Activated CD8-positive, alpha-beta T cell treated with anti-CD3 and anti-CD28 coated beads, Interleukin-2, amount 10 ng/mL, durations not matched to agents 7 days and 5 days (primary cell): ENCODE results near the gene MFRP. TPM values are rescaled to one million over a fixed set of nuclear protein-coding genes. Genes with fewer than 3 reads are reported as not detected.
A peak's percentile ranks its signal among the peaks of the same experiment; 100 is the strongest.

Experiments used
- ATAC-seq: fragments of 150-1000 bp; cut with Tn5 transposase; one replicate; pipeline ENCODE4 v1.10.0; 2021; ENCODE audit warnings: moderate library complexity
- CTCF ChIA-PET: fragments of 350-600 bp; sonication (Branson Sonifier 250); formaldehyde crosslinking; loops from one replicate; lab custom pipeline; 2021; ENCODE audit warnings: antibody characterized with exemption; lab: Charles Lee
- POLR2A ChIA-PET: fragments of 350-600 bp; sonication (Branson Sonifier 250); formaldehyde crosslinking; loops from one replicate; lab custom pipeline; 2021; ENCODE audit warnings: antibody characterized with exemption; lab: Charles Lee
- DNase-seq: peaks from one replicate; pipeline ENCODE4 v3.0.0-alpha.2; 2020
- H3K27ac Mint-ChIP-seq: one replicate; pipeline ENCODE4 v1.8.0; 2021; ENCODE audit warnings: mild to moderate bottlenecking, mixed read lengths
- H3K27me3 Mint-ChIP-seq: one replicate; pipeline ENCODE4 v1.8.0; 2021; ENCODE audit warnings: low read depth, mixed read lengths
- H3K36me3 Mint-ChIP-seq: one replicate; pipeline ENCODE4 v1.8.0; 2021; ENCODE audit warnings: low read depth, mixed read lengths
- H3K4me1 Mint-ChIP-seq: one replicate; pipeline ENCODE4 v1.8.0; 2021; ENCODE audit warnings: low read depth, mixed read lengths
- H3K4me3 Mint-ChIP-seq: one replicate; pipeline ENCODE4 v1.8.0; 2021; ENCODE audit warnings: mild to moderate bottlenecking, mixed read lengths
- H3K9me3 Mint-ChIP-seq: one replicate; pipeline ENCODE4 v1.8.0; 2022; ENCODE audit warnings: mixed read lengths; ENCODE audit not compliant: insufficient read depth
- total RNA-seq, 2 experiments: library from RNA; stranded (reverse); gene quantifications; one replicate each; pipeline ENCODE4 v1.2.3, GENCODE V29; 2021

MFRP gene
- total RNA-seq, 2 experiments from 2014 or later: not detected

DNA sequence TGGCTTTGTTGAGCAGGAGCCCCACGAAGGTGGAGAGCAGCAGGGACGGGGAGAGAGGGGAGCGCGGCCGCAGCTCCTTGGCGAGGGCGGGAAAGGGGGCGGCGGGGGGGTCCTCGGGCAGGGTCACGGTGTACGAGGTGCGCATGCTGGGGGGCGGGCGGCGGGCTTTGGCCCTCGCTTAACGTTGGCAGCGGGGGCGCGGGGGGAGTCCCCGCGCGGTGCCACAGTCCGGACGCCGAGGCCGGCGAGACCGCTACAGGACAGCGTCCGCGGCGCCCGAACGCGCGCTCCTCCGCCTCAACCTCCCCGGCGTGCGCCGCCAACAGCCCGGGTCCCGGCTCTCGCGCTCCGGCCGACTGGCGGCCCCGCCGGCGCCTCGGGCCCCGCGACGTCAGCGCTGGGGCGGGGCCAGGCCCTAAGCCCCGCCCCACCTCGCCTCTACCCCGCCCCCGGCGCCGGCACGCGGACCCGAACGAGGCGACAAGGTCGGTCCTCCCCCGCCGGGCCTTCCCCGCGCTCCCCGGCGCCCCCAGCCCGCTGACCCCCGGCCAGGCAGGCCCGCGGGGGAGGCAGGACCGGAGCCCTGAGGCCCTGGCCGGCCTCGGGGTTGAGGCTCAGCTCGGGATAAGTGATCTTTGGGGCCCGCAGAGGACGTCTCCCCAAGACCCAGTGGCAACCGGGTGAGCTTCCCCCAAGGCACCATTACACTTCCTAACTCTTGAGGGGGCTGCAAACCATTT lies 17.5 kb upstream of the MFRP start:
- Mint-ChIP-seq H3K4me3 (peak overlapping the region; percentile 52), H3K27me3 (peaks cover 41% of the 10 kb centered on the region), H3K9me3 (no peaks in the 10 kb centered on the region), H3K36me3 (no peaks in the 10 kb centered on the region), H3K4me1 (peaks cover 9% of the 10 kb centered on the region), H3K27ac (no peak overlapping the region)
- ATAC-seq (peak; percentile 91), DNase-seq (peak; percentile 51)
- CTCF ChIA-PET: interaction anchor here (0.7 to 2.2 kb wide), 5 partner anchors 8 to 19 kb away, joined by 3 to 12 read pairs (median 4); no protein-coding TSS in a partner anchor
- POLR2A ChIA-PET: interaction anchor here (0.7 kb wide), 1 partner anchor 18 kb away, joined by 3 read pairs; the partner anchor contains the start of gene USP2

DNA sequence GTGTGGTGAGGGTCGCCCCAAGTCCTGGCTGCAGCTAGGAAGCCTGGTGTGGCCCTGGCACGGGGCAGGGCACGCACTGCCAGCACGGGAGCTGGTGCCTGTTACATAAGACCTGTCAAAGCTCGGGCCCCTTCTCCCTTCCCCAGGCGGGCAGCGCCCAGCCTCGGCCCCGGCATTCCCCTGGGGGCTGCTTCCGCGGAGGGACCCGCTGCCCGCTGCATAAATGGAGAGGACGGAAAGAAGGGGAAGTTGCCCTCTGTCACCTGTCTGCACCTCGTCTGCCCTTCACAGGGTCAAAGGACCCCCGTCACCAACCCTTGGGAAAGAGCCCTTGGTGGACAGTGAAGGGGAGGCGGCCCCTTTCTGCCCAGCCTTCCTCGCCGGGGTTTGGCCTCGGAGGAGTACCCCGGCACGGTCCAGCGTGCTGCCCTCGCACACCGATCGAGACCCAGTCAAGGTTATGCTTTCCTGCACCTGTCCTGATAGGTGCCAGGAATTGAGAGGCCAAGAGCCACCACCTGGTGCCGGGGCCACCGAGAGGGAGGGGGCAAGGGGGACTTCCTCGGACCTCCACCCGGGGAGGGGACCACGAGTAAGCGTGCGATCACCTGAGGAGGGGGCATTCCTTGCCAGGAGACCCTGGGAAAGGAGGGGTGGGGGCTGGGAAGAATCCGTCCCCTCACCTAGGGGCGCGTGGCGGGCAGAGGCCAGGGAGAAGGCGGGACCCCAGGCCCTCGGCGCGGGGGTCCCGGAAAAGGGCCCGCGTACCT lies 16.8 kb upstream of the MFRP start:
- H3K9me3 Mint-ChIP-seq: no peaks in the 10 kb centered on the region
- H3K4me3 Mint-ChIP-seq: no peak overlapping the region
- DNase-seq (no peak), ATAC-seq (no peak)
- H3K27ac Mint-ChIP-seq: no peak overlapping the region
- POLR2A ChIA-PET: no interaction called here
- H3K36me3 Mint-ChIP-seq: no peaks in the 10 kb centered on the region
- peaks cover 41% of the 10 kb centered on the region for H3K27me3 Mint-ChIP-seq
- CTCF ChIA-PET: interaction anchor here (2.2 kb wide), 1 partner anchor 7 kb away, joined by 12 read pairs; no protein-coding TSS in a partner anchor
- peaks cover 9% of the 10 kb centered on the region for H3K4me1 Mint-ChIP-seq

DNA sequence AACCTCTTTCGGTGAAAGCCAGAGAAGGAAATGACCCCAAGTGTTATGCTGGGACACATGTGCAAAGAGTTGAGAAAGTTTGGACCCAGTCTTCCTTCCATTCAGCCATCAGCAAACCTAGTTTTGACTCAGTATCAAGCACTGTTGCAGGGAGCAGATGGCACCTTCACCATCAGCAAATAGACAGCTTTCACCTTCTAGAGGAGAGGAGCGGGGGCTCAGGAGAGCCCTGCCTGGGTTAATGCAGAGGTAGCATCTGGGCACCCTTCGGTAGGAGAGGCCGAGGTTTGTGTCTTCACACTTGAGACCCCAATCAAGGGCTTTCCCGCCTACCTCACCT lies 16.2 kb upstream of the MFRP start:
- no peak for DNase-seq
- peaks cover 9% of the 10 kb centered on the region for H3K4me1 Mint-ChIP-seq
- no peak overlapping the region for H3K27ac Mint-ChIP-seq
- H3K36me3 Mint-ChIP-seq: no peaks in the 10 kb centered on the region
- H3K27me3 Mint-ChIP-seq: peaks cover 44% of the 10 kb centered on the region
- CTCF ChIA-PET: interaction anchor here (1.9 to 2.2 kb wide), 2 partner anchors 11 to 23 kb away, joined by 9 to 10 read pairs; no protein-coding TSS in a partner anchor
- H3K9me3 Mint-ChIP-seq: no peaks in the 10 kb centered on the region
- no peak overlapping the region for H3K4me3 Mint-ChIP-seq
- ATAC-seq: no peak
- POLR2A ChIA-PET: no interaction called here

DNA sequence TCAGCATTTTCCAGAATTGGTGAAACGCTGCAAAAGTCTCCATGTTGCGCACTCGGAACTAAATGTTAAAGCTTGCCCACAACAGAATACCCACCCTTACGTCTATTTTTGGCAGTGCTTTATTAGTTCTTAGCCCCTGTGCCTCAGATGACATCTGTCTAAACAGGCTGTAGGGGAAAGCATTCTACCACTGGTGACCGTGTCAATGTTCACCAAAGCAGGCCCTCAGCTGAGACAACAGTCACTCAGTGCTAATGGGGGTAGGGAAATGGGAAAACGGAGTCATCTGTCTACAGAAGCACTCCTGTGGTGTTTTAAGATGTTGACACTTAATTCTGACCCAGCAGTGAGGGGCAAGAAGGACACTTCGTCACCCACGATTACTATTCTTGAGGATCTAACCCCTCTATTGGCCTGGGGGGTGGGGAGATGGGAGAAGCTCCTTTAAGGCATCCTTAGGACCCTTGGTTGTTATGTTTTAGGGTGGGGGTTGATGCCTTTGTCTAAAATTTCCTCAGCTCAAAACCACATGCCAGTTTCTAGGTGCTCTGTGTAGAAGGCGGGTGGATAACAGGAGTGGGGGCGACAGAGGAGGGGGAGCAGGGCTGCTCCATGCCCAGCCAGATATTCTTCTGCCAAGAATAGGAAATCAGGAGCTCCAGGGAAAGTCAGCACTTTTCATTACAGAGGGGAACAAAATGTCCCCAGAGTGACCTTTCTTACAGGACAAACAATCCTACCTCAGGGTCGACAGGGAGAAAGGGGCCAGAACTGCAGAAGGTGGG lies 15.6 kb upstream of the MFRP start:
- DNase-seq (no peak), ATAC-seq (no peak)
- no peaks in the 10 kb centered on the region for H3K9me3 Mint-ChIP-seq
- H3K27me3 Mint-ChIP-seq: peaks cover 46% of the 10 kb centered on the region
- no peaks in the 10 kb centered on the region for H3K36me3 Mint-ChIP-seq
- POLR2A ChIA-PET: no interaction called here
- peaks cover 9% of the 10 kb centered on the region for H3K4me1 Mint-ChIP-seq
- H3K4me3 Mint-ChIP-seq: no peak overlapping the region
- CTCF ChIA-PET: interaction anchor here (0.8 to 2.2 kb wide), 9 partner anchors 12 to 112 kb away, joined by 3 to 10 read pairs (median 4); partner anchors contain the start of gene USP2
- no peak overlapping the region for H3K27ac Mint-ChIP-seq

- peaks cover 14% of the 10 kb centered on the region for H3K4me1 Mint-ChIP-seq
- H3K27me3 Mint-ChIP-seq: peaks cover 41% of the 10 kb centered on the region
- H3K4me3 Mint-ChIP-seq: no peak overlapping the region
- no peaks in the 10 kb centered on the region for H3K36me3 Mint-ChIP-seq
- H3K9me3 Mint-ChIP-seq: no peaks in the 10 kb centered on the region
- ATAC-seq (no peak), DNase-seq (no peak)
- no peak overlapping the region for H3K27ac Mint-ChIP-seq
- ChIA-PET POLR2A (no interaction called here), CTCF (interaction anchor here (0.8 to 2.2 kb wide), 9 partner anchors 12 to 113 kb away, joined by 3 to 10 read pairs (median 4); partner anchors contain the start of gene USP2)
Measured at GRCh38 chr11:119361056-119361787, 14.7 kb upstream of the MFRP start.

- Mint-ChIP-seq H3K4me3 (no peak overlapping the region), H3K4me1 (peaks cover 16% of the 10 kb centered on the region), H3K36me3 (no peaks in the 10 kb centered on the region), H3K9me3 (no peaks in the 10 kb centered on the region), H3K27me3 (peaks cover 40% of the 10 kb centered on the region), H3K27ac (no peak overlapping the region)
- no peak for ATAC-seq
- POLR2A ChIA-PET: no interaction called here
- CTCF ChIA-PET: interaction anchor here (2.4 kb wide), 1 partner anchor 9 kb away, joined by 6 read pairs; no protein-coding TSS in a partner anchor
- DNase-seq: no peak
Measured at GRCh38 chr11:119359365-119360214, 13.1 kb upstream of the MFRP start.

- no peak for DNase-seq
- Mint-ChIP-seq H3K4me1 (peaks cover 13% of the 10 kb centered on the region), H3K9me3 (no peaks in the 10 kb centered on the region), H3K36me3 (no peaks in the 10 kb centered on the region), H3K4me3 (peak overlapping the region; percentile 16), H3K27ac (no peak overlapping the region), H3K27me3 (peaks cover 35% of the 10 kb centered on the region)
- ChIA-PET POLR2A (interaction anchor here (1.1 kb wide), 1 partner anchor 117 kb away, joined by 4 read pairs; no protein-coding TSS in a partner anchor), CTCF (interaction anchor here (1.0 to 4.4 kb wide), 19 partner anchors 7 to 372 kb away, joined by 3 to 109 read pairs (median 10); partner anchors contain the start of genes MFRP, NECTIN1 and USP2)
- no peak for ATAC-seq
Measured at GRCh38 chr11:119357074-119357473, 10.6 kb upstream of the MFRP start.

DNA sequence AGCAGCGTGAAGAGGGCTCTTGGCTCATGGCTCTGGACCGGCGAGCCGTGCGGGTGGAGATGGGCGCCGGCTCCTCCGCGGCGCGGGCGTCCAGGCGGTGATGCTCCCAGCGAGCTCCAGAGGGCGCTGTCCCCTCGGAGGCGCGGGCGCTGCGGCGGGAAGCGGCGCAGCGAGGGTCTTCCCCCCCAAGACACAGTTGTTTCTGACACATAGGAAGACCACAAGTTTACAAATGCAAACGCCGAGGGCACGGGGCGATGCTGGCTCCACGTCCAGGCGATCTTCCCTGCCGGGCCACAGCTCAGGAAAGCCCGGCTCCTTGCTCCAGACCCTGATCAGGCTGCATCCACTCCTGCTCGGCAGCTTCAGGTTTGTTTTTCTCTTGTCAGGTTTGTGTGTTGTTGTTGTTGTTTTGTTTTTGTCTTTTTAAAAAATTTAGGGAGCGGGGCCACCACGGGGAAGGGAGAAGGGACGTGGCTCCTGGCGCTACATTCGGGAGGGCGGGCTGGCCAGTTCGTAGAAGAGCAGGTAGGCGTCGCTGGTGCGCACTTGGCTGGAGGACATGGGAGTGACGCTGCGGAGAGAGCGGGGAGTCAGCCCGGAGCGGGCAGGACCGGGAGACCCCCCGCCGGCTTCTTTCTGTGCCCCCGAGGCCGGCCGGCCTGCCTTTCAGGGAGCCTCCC lies 10.0 kb upstream of the MFRP start:
- ATAC-seq: peak; percentile 96
- Mint-ChIP-seq H3K4me3 (peak overlapping the region; percentile 73), H3K36me3 (no peaks in the 10 kb centered on the region), H3K4me1 (peaks cover 13% of the 10 kb centered on the region), H3K27ac (peak overlapping the region; percentile 78), H3K27me3 (peaks cover 34% of the 10 kb centered on the region), H3K9me3 (no peaks in the 10 kb centered on the region)
- ChIA-PET CTCF (interaction anchor here (0.7 to 4.4 kb wide), 36 partner anchors 8 to 373 kb away, joined by 3 to 109 read pairs (median 4); partner anchors contain the start of genes C1QTNF5, MFRP, NECTIN1 and USP2), POLR2A (interaction anchor here (0.8 to 1.1 kb wide), 2 partner anchors 25 to 118 kb away, joined by 3 to 4 read pairs; partner anchors contain the start of gene USP2)
- DNase-seq: peak; percentile 81

GRCh38 chr11:119355091-119355843 lies 8.8 kb upstream of the MFRP start:
- Mint-ChIP-seq H3K4me3 (no peak overlapping the region), H3K9me3 (no peaks in the 10 kb centered on the region), H3K36me3 (no peaks in the 10 kb centered on the region), H3K27me3 (peaks cover 31% of the 10 kb centered on the region), H3K27ac (no peak overlapping the region), H3K4me1 (peaks cover 21% of the 10 kb centered on the region)
- CTCF ChIA-PET: interaction anchor here (0.8 to 4.4 kb wide), 22 partner anchors 8 to 374 kb away, joined by 3 to 109 read pairs (median 7); partner anchors contain the start of genes MFRP, NECTIN1 and USP2
- POLR2A ChIA-PET: no interaction called here
- DNase-seq: no peak
- no peak for ATAC-seq
